Measurements from ENCODE around the gene C11orf58.

C11orf58 gene

GRCh38 chr11:16738193-16738946, at the start of gene C11orf58:
TSS of gene C11orf58 (plus strand) at chr11:16738647. CDS start at chr11:16738779, 132 bp downstream.
- peak; percentile 97 for DNase-seq

DNA sequence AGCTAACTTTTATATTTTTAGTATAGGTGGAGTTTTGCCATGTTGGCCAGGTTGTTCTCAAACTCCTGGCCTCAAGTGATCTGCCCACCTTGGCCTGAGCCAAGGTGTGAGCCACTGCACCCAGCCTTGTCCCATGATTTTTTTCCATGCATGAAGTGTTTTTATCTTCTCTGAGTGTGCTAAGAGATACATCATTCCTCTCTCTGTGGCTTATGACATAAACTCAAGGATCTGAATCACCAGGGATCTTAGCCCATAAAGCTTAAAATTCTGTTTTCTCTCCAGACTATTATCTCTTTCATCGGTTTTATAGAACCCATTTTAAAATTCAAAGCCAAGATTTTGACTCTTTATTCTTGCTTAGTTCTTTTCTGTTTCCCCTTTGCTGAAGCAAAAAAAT, 48.4 kb upstream of the C11orf58 start:
- no peak for DNase-seq

DNA sequence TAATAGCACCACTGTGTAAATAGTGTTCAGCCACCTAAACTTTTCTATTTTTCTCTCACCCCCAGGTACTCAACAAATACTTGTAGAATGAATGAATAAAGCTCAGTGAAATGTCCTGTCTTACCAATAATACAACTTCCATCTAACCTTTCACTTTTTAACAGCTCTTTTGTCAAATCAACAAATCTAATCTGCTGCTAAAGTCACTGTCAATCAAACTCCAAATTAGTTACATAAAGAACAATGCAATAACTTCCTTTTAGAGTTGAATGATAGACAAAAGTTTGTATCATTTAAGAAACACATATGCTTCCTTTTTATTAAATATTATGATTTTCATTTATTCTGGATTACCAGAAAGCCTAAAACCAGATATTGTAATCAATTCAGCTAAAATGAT, 34.7 kb upstream of the C11orf58 start:
- DNase-seq, result no peak

GRCh38 chr11:16713594-16713993, 24.9 kb upstream of the C11orf58 start:
- no peak for DNase-seq

GRCh38 chr11:16722581-16723344, 15.7 kb upstream of the C11orf58 start:
- no peak for DNase-seq

GRCh38 chr11:16727806-16728205, 10.6 kb upstream of the C11orf58 start:
- DNase-seq, result no peak

DNA sequence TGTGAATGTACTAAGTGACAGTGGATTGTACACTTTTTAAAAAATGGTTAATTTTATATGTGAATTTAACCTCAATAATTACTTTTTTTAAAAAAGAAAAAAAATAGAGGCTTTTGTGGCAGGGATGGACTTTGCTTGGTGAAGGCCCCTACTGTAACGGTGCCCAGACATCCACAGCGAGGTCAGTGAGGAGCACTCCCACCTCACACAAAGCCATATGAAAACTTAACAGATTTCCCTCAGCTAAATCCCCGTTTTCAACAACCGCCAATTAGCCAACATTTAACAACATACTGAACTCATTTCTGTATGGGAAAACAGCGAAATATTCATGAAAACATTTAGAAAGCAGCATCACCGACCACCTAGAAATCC, 642 bp upstream of the C11orf58 start:
- no peak for DNase-seq

- no peak for DNase-seq
Observed at GRCh38 chr11:16738947-16739815, 734 bp downstream of the C11orf58 start.

DNA sequence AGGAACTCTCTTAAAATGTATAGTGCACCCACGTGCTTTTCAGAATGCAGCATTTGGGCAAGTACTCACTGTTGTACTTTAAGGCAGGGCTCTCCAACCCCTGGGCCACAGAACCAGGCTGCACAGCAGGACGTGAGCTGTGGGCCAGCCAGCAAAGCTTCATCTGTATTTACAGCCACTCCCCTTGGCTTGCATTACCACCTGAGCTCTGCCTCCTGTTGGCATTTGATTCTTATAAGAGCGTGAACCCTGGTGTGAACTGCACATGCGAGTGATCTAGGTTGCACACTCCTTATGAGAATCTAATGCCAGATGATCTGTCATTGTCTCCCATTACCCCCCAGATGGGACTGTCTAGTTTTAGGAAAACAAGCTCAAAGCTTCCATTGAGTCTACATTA, 3.0 kb downstream of the C11orf58 start:
- DNase-seq, result no peak

DNA sequence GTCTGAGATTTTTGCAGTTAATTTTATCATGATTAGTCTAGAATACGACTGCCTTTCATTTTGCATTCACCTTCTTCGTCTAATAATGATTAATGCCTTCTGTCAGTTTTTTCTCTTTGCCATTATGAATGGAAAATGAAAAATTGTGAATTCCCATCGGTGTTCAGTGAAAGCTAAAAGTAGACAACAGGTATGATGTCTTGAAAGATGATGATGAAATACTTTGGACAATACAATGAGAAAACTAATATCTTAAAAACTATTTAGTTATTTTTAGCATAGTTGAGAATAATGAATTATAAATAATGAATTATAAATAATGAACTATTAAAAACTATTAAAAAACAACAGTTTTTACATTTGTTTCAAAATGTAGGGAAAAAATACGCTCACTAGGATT, 5.0 kb downstream of the C11orf58 start:
- no peak for DNase-seq

DNA sequence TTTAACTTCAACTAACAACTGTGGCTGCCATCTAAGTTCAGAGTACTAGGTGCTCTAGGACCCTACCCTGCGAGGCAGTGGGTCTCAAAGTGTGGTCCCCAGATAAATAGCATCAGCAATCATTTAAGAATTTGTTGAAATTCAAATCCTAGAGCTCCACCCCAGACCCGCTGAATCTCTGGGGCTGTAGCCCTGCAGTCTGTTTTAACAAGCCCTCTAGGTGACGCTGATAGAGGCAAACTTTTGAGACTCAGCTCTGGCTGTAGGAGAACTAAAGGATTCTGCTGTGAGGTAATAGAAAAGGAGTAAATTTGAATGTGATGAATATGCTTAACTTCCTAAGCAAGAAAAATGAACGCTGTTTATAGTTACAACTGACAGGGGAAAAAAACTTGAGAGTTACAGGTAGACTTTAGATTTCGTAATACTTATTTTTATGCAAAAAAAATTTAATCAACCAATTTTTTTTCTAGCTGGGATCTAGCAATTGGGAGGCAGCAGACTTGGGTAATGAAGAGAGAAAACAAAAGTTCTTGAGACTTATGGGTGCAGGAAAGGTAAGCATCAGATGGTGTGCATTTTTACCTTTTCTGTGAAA, 5.8 kb downstream of the C11orf58 start:
- no peak for DNase-seq

DNA sequence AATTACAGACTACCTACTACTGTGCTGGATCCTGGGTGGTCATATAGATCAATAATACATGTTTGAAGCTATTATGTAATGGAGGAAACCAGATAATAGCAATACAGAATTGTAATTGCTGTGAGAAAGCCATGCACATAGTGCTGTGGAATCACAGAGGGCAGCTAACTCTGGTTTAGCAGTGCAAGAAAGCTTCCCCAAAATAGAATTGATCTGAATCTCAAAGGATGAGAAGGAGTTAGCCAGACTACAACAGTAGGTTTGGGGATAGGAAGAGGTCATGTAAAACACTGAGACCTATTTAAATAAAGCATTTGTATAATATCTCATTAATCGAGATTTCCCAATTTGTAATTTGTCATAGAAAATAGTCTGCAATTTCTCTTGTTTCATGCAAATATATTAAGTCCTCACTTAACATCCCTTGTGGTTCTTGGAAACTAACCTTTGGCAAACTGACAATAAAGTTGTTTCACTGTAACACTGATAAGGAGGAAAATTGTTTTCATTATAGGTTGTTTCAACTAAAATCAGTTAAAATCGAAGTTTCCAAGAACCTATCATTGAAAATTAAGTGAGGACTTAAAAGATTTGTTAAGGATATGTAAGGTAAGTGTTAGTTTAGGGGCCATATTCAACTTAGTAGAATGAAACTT, 7.6 kb downstream of the C11orf58 start:
- DNase-seq, result no peak

DNA sequence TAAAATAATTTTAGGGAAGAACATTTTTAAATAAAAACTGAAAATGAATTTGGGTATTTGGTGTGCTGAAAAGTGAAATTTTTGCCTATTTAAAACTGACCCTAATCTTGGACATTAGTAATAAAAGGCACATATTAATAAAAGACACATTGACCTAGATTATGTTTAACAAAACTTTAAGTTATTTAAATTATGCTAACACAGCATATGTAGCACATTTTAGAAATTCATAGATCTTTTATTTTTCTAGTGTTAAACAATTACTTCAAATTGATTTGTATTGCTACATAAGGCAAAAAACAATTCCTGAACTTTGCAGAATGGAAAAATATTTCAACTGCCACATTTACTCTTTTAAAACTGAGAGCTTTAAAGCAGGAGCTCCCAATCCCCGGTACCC, 10.6 kb downstream of the C11orf58 start:
- no peak for DNase-seq

DNA sequence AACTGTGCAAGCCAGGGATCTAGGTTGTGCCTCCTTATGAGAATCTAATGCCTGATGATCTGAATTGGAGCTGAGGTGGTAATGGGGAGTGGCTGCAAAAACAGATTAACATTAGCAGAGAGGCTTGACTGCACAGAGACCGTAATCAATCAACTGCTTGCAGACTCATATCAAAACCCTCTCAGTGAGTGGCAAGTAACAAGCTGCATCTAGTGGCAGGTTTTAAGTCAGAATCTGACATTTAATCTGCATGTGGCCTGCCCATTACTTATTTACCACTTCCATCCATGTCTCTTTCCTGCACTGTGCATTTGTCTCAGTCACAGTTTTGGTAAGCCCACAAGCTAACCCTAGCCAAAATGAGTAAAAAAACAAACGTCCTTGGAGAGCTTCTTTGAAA, 11.2 kb downstream of the C11orf58 start:
- DNase-seq, result no peak

DNA sequence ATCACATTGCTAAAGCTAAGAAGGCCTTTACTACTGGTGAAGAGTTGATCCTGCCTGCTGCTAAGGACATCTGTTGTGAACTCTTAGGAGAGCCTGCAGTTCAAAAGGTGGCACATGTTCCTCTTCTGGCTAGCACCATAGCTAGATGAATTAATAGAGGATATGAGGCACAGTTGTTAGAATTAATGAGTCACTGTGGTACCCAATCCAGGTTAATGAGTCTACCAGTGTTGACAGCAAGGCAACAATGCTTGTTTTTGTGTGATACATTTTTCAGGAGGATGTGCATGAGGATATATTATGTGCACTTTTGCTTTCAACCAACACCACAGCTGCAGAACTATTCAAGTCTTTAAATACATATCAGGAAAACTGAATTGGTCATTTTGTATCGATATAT, 12.0 kb downstream of the C11orf58 start:
- no peak for DNase-seq

GRCh38 chr11:16758382-16759024, 20.1 kb downstream of the C11orf58 start:
- DNase-seq, result no peak

- DNase-seq, result peak; percentile 36
Observed at GRCh38 chr11:16759857-16760508, 21.5 kb downstream of the C11orf58 start.

DNA sequence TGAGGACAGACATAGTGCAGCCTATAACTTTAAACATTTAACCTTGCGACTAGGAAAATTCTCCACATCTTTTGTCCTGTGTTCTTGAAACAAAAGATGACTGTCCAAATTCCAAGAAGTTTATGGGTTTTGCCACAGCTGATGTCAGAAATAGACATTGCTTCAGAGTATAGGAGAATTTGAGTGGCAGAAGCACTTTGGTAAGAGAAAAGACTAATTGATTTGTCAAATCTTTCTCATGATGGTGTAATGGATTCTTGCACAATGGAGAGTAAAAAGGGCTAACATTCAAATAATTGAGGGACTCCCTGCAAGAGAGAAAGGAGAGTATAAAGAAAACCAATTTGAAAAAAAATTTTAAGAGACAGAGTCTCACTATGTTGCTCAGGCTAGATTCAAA, 25.3 kb downstream of the C11orf58 start:
- no peak for DNase-seq

DNA sequence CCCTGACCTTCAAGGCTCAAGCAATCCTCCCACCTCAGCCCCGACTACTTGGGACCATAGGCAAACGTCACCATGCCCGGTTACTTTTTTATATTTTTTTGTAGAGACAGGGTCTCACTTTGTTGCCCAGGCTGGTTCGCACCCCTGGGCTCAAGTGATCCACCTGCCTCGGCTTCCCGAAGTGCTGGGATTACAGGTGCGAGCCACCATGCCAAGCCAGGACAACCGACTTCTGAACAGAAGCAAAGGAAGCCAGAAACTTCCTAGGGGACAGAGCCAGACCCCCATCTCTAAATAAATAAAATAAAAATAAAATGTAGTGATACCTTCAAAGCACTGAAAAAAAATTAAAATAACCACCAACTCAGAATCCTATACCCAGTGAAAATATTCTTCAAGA, 26.4 kb downstream of the C11orf58 start:
- DNase-seq, result no peak

DNA sequence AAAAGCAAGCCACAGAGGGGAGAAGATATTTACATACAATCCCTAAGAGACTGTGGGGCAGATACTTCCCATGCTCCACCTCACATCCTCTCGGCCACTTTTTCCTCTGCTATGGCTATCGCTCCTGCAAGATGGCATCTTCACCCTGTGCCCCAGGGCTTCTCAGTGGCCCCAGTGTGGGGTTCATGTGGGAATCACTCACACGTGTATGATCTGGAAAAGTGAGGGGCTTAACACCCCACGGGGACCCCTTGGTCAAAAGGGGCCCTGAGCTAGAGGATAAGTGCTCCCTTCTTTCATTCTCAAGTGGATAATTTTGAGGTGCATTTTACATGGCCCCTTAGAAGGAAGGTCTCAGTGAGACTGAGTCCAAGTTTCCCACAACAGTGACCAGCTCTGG, 28.7 kb downstream of the C11orf58 start:
- DNase-seq, result no peak

- no peak for DNase-seq
Observed at GRCh38 chr11:16767957-16768356, 29.5 kb downstream of the C11orf58 start.

Measured in EL (cell line).